Smooth muscle cell (in vitro differentiated cells): ENCODE measurements around the gene SNCG. TPM values are rescaled to one million over a fixed set of nuclear protein-coding genes. Genes with fewer than 3 reads are reported as not detected.

ENCODE experiments used
- DNase-seq: peaks from one replicate; lab custom pipeline; 2025; ENCODE audit not compliant: unreplicated experiment; lab: John Stamatoyannopoulos, UW
- H2AFZ ChIP-seq: fragments of 200-600 bp; sonication (generic); 2 replicates; pipeline ENCODE4 v1.6.0; 2016; ENCODE audit warnings: antibody characterized with exemption, low read depth, mild to moderate bottlenecking
- H3F3A ChIP-seq: fragments of 200-600 bp; sonication (generic); 2 replicates; pipeline ENCODE4 v1.6.0; 2017; ENCODE audit warnings: antibody characterized with exemption, low read depth
- H3K27ac ChIP-seq: fragments of 200-600 bp; sonication (generic); 2 replicates; pipeline ENCODE4 v1.5.1; 2016; ENCODE audit warnings: low read depth, mild to moderate bottlenecking
- H3K27me3 ChIP-seq: fragments of 200-600 bp; sonication (generic); 2 replicates; pipeline ENCODE4 v1.6.1; 2016; ENCODE audit warnings: low read depth, mild to moderate bottlenecking
- H3K36me3 ChIP-seq: fragments of 200-600 bp; sonication (generic); 2 replicates; pipeline ENCODE4 v1.5.1; 2016; ENCODE audit warnings: low read depth
- H3K4me1 ChIP-seq: fragments of 200-600 bp; sonication (generic); 2 replicates; pipeline ENCODE4 v1.5.1; 2016; ENCODE audit warnings: low read depth
- H3K4me2 ChIP-seq: fragments of 200-600 bp; sonication (generic); 2 replicates; pipeline ENCODE4 v1.6.0; 2016; ENCODE audit warnings: mild to moderate bottlenecking
- H3K4me3 ChIP-seq: fragments of 200-600 bp; sonication (generic); 2 replicates; pipeline ENCODE4 v1.5.1; 2016; ENCODE audit warnings: mild to moderate bottlenecking
- H3K79me2 ChIP-seq: fragments of 200-600 bp; sonication (generic); 2 replicates; pipeline ENCODE4 v1.6.0; 2016; ENCODE audit warnings: low read depth, mild to moderate bottlenecking
- H3K9ac ChIP-seq: fragments of 200-600 bp; sonication (generic); 2 replicates; pipeline ENCODE4 v1.6.0; 2016; ENCODE audit warnings: low read depth
- H3K9me3 ChIP-seq: fragments of 200-600 bp; sonication (generic); replicated peaks from 2 replicates; pipeline ENCODE4 v1.5.1; 2016; ENCODE audit warnings: low read depth
- H4K20me1 ChIP-seq: fragments of 200-600 bp; sonication (generic); 2 replicates; pipeline ENCODE4 v1.6.0; 2016; ENCODE audit warnings: low read depth
- CTCF ChIP-seq: fragments of 200-600 bp; sonication (generic); IDR thresholded peaks from 2 replicates; pipeline ENCODE4 v1.5.1; 2017; ENCODE audit warnings: borderline replicate concordance, mild to moderate bottlenecking, antibody characterized with exemption; ENCODE audit not compliant: insufficient read depth, poor library complexity, severe bottlenecking
- WGBS: methylation state at CpG from one replicate; pipeline ENCODE4 v1.1.7; 2016; ENCODE audit warnings: low lambda C conversion rate; 5-methylcytosine and 5-hydroxymethylcytosine counted together
- polyA plus RNA-seq: library from polyadenylated mRNA; unstranded; fragments of >200 nt; fragmentation: Nextera tagmentation; extraction: Ambion mirVana; gene quantifications from 2 replicates; pipeline ENCODE4 v1.2.1, GENCODE V29; 2016
- total RNA-seq: library from RNA; depleted of rRNA; stranded (reverse); fragments of >200 nt; gene quantifications from 2 replicates; pipeline ENCODE4 v1.2.3, GENCODE V29; 2014

Gene SNCG
- total and polyA plus RNA-seq, 2 experiments from 2014 or later = 2.3 to 6.7 TPM

GRCh38 chr10:86960003-86960862, 1.8 kb downstream of the SNCG start:
- TF ChIP-seq CTCF = peak; percentile 93
- Histone ChIP-seq H3K4me1 (peaks cover 18% of the 10 kb centered on the region), H3K4me3 (no peak overlapping the region), H3K27me3 (no peaks in the 10 kb centered on the region), H3K27ac (peak overlapping the region; percentile 28), H3K4me2 (no peak overlapping the region), H3K9me3 (no peaks in the 10 kb centered on the region), H3K9ac (no peak overlapping the region), H4K20me1 (no peaks in the 10 kb centered on the region), H3K79me2 (no peaks in the 10 kb centered on the region), H3K36me3 (no peaks in the 10 kb centered on the region), H2AFZ (no peak overlapping the region), H3F3A (no peaks in the 10 kb centered on the region)
- no peak for DNase-seq
- WGBS = 70% methylated on average over 37 of the region's 37 CpGs

- H2AFZ ChIP-seq = no peak overlapping the region
- no peak overlapping the region for H3K4me2 ChIP-seq
- peaks cover 11% of the 10 kb centered on the region for H3K4me1 ChIP-seq
- H4K20me1 ChIP-seq = no peaks in the 10 kb centered on the region
- no peaks in the 10 kb centered on the region for H3K79me2 ChIP-seq
- no peaks in the 10 kb centered on the region for H3K27me3 ChIP-seq
- no peak for TF ChIP-seq CTCF
- H3K36me3 ChIP-seq = no peaks in the 10 kb centered on the region
- no peaks in the 10 kb centered on the region for H3F3A ChIP-seq
- H3K27ac ChIP-seq = no peak overlapping the region
- 81% methylated on average over 9 of the region's 9 CpGs for WGBS
- H3K9me3 ChIP-seq = no peaks in the 10 kb centered on the region
- H3K4me3 ChIP-seq = no peak overlapping the region
- DNase-seq = no peak
- H3K9ac ChIP-seq = no peak overlapping the region
Observed at GRCh38 chr10:86960863-86961434, 2.5 kb downstream of the SNCG start.

- no peak overlapping the region for H3K27ac ChIP-seq
- H3K9me3 ChIP-seq = no peaks in the 10 kb centered on the region
- H3K9ac ChIP-seq = no peak overlapping the region
- 88% methylated on average over 12 of the region's 12 CpGs for WGBS
- no peak for DNase-seq
- H2AFZ ChIP-seq = no peak overlapping the region
- no peaks in the 10 kb centered on the region for H3F3A ChIP-seq
- no peak for TF ChIP-seq CTCF
- peaks cover 12% of the 10 kb centered on the region for H3K4me1 ChIP-seq
- H3K27me3 ChIP-seq = no peaks in the 10 kb centered on the region
- no peak overlapping the region for H3K4me3 ChIP-seq
- H4K20me1 ChIP-seq = no peaks in the 10 kb centered on the region
- no peak overlapping the region for H3K4me2 ChIP-seq
- no peaks in the 10 kb centered on the region for H3K36me3 ChIP-seq
- H3K79me2 ChIP-seq = no peaks in the 10 kb centered on the region
Observed at GRCh38 chr10:86961481-86962091, 3.2 kb downstream of the SNCG start.
